ENCODE results near the gene CXorf58.

DNA sequence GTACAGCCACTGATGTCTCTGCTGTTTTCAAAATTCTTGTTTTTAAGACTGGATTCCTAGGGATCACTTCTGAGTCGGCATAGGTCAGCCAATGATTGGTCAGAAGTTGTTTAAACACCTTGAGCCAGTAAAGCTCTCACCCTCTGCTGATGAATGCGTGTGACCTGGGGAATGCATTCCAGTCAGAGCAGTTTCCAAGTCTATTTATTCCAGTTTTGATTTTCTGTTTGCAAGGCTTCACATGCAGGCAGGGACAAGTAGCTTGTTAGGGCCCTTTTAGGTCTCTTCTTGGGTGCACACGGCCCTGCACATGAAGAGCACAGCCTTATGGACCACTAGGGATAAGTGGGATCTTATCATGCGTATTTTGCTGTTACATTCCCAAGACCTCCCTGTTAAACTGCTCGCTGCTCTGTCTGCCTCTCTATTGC is 72.2 kb downstream of the CXorf58 start:
- TF ChIP-seq, protein P1, sequence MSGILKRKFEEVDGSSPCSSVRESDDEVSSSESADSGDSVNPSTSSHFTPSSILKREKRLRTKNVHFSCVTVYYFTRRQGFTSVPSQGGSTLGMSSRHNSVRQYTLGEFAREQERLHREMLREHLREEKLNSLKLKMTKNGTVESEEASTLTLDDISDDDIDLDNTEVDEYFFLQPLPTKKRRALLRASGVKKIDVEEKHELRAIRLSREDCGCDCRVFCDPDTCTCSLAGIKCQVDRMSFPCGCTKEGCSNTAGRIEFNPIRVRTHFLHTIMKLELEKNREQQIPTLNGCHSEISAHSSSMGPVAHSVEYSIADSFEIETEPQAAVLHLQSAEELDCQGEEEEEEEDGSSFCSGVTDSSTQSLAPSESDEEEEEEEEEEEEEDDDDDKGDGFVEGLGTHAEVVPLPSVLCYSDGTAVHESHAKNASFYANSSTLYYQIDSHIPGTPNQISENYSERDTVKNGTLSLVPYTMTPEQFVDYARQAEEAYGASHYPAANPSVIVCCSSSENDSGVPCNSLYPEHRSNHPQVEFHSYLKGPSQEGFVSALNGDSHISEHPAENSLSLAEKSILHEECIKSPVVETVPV (CRISPR knock-in tag; IDR thresholded peaks at IDR 0.05) = no peak
- no peak for TF ChIP-seq ZNF565 (CRISPR knock-in tag; conservative IDR thresholded peaks at IDR 0.05; ENCODE audit: low read depth)
